ENCODE measurements around the gene MSANTD1.

The MSANTD1 gene

DNA sequence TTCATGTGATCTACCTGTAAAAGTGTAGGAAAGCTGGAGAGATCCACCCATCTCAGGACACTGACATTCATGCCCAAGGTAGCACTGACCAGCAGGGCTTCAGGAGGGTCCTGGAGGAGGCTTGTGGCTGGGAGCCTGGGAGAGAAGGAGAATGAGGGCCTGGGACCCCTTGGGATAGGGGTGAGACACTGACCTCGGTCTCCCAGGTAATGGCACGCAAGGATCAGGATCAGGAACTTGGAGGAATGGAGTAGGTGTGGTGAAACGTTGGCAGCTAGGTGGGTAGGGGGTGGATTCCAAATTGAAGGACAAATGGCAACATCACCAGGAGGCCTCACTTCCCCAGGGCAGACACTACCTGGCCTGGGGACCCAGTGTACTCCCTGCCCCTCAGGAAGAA, 31.5 kb downstream of the MSANTD1 start:
- Histone ChIP-seq H3K4me1 (ENCODE audit: control extremely low read depth in 1 of 4, control insufficient read depth in 4 of 4, insufficient read depth in 4 of 4, low read length in 3 of 4) (peaks cover 0 to 2% (median 0%) of the 10 kb centered on the region in 4 experiments), H3K27ac (ENCODE audit: insufficient read depth in 1 of 2, low read depth in 1 of 2, low read length in 2 of 2, poor library complexity in 1 of 2, severe bottlenecking in 2 of 2) (no peak overlapping the region), H3K36me3 (ENCODE audit: control insufficient read depth in 4 of 4, insufficient read depth in 4 of 4, low read length in 3 of 4) (no peaks in the 10 kb centered on the region), H3K27me3 (replicated peaks in 2 of 5; ENCODE audit: control insufficient read depth in 4 of 5, insufficient read depth in 5 of 5, low read length in 4 of 5) (peaks cover 0 to 3% (median 0%) of the 10 kb centered on the region in 5 experiments), H3K4me3 (ENCODE audit: control insufficient read depth in 1 of 7, extremely low read depth in 1 of 7, insufficient read depth in 4 of 7, low read depth in 2 of 7, low read length in 6 of 7) (no peak overlapping the region), H3K9me3 (ENCODE audit: control extremely low read depth in 1 of 5, control insufficient read depth in 4 of 5, insufficient read depth in 2 of 5, low read depth in 1 of 5, low read length in 4 of 5) (peaks cover 2 to 10% (median 9%) of the 10 kb centered on the region in 5 experiments)
- 100% methylated on average over 2 of the region's 3 CpGs for WGBS (ENCODE audit: insufficient coverage)
- no peak for DNase-seq
- CTCF ChIA-PET = no interaction called here
- POLR2A ChIA-PET = no interaction called here

DNA sequence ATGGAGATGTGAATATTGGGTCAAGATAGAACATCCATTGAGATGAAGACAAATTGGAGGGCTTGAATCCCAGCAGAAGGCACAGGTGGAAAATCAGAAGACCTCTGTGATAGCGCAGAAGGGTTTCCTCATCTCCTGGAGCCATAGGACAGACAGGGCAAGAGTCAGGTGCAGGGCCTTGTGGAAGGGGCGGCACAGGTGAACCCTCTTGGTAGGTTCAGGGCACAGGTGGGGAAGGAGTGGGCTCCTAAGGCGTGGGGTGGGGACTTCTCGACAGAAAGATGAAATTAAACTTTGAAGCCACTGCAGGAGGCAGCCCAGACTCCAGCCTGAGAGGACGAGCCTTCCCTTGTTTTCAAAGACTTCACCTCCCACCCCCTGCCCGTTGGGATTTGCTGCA, 34.5 kb downstream of the MSANTD1 start:
- POLR2A ChIA-PET = no interaction called here
- no peak overlapping the region for H3K27ac ChIP-seq (ENCODE audit: insufficient read depth in 1 of 2, low read depth in 1 of 2, low read length in 2 of 2, poor library complexity in 1 of 2, severe bottlenecking in 2 of 2)
- peaks cover 0 to 10% (median 9%) of the 10 kb centered on the region in 5 experiments for H3K9me3 ChIP-seq (ENCODE audit: control extremely low read depth in 1 of 5, control insufficient read depth in 4 of 5, insufficient read depth in 2 of 5, low read depth in 1 of 5, low read length in 4 of 5)
- H3K27me3 ChIP-seq (replicated peaks in 2 of 5; ENCODE audit: control insufficient read depth in 4 of 5, insufficient read depth in 5 of 5, low read length in 4 of 5) = peaks cover 0 to 3% (median 0%) of the 10 kb centered on the region in 5 experiments
- 98% methylated on average over 6 of the region's 6 CpGs for WGBS (ENCODE audit: insufficient coverage)
- CTCF ChIA-PET = no interaction called here
- no peak overlapping the region for H3K4me3 ChIP-seq (ENCODE audit: control insufficient read depth in 1 of 7, extremely low read depth in 1 of 7, insufficient read depth in 4 of 7, low read depth in 2 of 7, low read length in 6 of 7)
- DNase-seq = no peak
- no peaks in the 10 kb centered on the region for H3K36me3 ChIP-seq (ENCODE audit: control insufficient read depth in 4 of 4, insufficient read depth in 4 of 4, low read length in 3 of 4)
- peaks cover 0 to 25% (median 12%) of the 10 kb centered on the region in 4 experiments for H3K4me1 ChIP-seq (ENCODE audit: control extremely low read depth in 1 of 4, control insufficient read depth in 4 of 4, insufficient read depth in 4 of 4, low read length in 3 of 4)

DNA sequence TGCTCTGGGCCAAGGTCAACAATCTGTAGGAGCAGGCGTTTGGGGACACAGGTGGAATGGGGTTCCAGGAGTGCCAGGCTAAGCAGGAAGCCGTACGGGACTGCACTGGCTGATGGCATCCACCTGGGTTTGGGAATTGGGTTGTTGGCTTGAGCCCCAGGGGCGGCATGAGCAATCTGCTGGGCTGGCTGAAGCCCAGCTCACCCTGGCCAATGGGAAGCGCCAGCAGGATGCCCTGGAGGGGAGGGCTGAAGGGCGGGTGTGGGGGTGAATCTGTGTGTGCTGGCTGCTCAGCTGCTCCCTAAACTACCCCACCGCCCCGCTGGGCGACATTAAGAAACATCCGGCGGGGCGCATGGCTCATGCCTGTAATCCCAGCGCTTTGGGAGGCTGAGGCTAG, 35.0 kb downstream of the MSANTD1 start:
- POLR2A ChIA-PET = no interaction called here
- 100% methylated on average over 9 of the region's 13 CpGs for WGBS (ENCODE audit: insufficient coverage)
- Histone ChIP-seq H3K4me1 (ENCODE audit: control extremely low read depth in 1 of 4, control insufficient read depth in 4 of 4, insufficient read depth in 4 of 4, low read length in 3 of 4) (peaks cover 0 to 29% (median 14%) of the 10 kb centered on the region in 4 experiments), H3K27ac (ENCODE audit: insufficient read depth in 1 of 2, low read depth in 1 of 2, low read length in 2 of 2, poor library complexity in 1 of 2, severe bottlenecking in 2 of 2) (no peak overlapping the region), H3K9me3 (ENCODE audit: control extremely low read depth in 1 of 5, control insufficient read depth in 4 of 5, insufficient read depth in 2 of 5, low read depth in 1 of 5, low read length in 4 of 5) (peaks cover 0 to 10% (median 9%) of the 10 kb centered on the region in 5 experiments), H3K4me3 (ENCODE audit: control insufficient read depth in 1 of 7, extremely low read depth in 1 of 7, insufficient read depth in 4 of 7, low read depth in 2 of 7, low read length in 6 of 7) (no peak overlapping the region), H3K36me3 (ENCODE audit: control insufficient read depth in 4 of 4, insufficient read depth in 4 of 4, low read length in 3 of 4) (no peaks in the 10 kb centered on the region), H3K27me3 (replicated peaks in 2 of 5; ENCODE audit: control insufficient read depth in 4 of 5, insufficient read depth in 5 of 5, low read length in 4 of 5) (peaks cover 0 to 3% (median 0%) of the 10 kb centered on the region in 5 experiments)
- CTCF ChIA-PET = no interaction called here
- no peak for DNase-seq

DNA sequence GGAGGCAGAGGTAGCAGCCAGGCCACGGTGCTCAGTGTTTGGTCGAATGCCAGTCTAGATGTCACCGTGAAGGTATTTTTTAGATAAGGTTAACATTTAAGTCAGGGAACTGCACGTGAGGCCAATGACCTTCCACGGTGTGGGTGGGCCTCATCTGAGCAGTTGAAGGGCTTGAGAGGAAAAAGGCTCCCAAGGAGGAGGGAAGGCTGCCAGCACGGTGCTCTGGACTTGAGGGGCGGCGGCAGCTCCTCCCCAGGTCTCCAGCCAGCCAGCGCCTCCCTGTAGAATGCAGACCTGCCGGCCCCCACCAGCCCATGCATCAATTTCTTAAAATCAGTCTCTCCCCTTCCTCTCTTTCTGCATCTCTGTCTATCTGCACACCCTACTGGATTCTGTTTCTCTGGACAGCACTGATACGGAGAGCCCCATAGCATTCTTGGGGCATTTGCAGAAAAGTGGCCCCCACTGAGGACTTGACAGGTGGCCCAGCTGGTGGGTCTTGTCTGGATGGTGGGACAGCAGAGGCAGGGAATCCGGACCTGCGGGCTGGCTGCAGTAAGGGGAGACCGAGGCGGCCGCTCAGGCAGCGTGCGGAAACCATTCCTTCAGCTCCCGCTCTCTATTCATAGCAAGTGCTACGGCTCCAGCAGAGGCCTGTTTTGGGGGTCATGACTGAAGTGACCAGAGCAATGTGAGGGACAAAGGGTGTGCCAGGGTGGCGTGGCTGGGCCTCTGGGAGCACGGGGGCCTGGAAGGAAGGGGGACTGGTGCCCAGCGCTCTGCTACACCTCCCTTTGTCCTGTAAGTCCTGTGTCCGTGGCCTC, 36.0 kb downstream of the MSANTD1 start:
- H3K27ac ChIP-seq (ENCODE audit: insufficient read depth in 1 of 2, low read depth in 1 of 2, low read length in 2 of 2, poor library complexity in 1 of 2, severe bottlenecking in 2 of 2) = no peak overlapping the region
- peaks cover 0 to 10% (median 9%) of the 10 kb centered on the region in 5 experiments for H3K9me3 ChIP-seq (ENCODE audit: control extremely low read depth in 1 of 5, control insufficient read depth in 4 of 5, insufficient read depth in 2 of 5, low read depth in 1 of 5, low read length in 4 of 5)
- no peaks in the 10 kb centered on the region for H3K36me3 ChIP-seq (ENCODE audit: control insufficient read depth in 4 of 4, insufficient read depth in 4 of 4, low read length in 3 of 4)
- DNase-seq = no peak
- H3K4me3 ChIP-seq (ENCODE audit: control insufficient read depth in 1 of 7, extremely low read depth in 1 of 7, insufficient read depth in 4 of 7, low read depth in 2 of 7, low read length in 6 of 7) = no peak overlapping the region
- CTCF ChIA-PET = no interaction called here
- POLR2A ChIA-PET = interaction anchor here (0.5 kb wide), 1 partner anchor 41 kb away, joined by 3 read pairs; no protein-coding TSS in a partner anchor
- H3K4me1 ChIP-seq (ENCODE audit: control extremely low read depth in 1 of 4, control insufficient read depth in 4 of 4, insufficient read depth in 4 of 4, low read length in 3 of 4) = peaks cover 0 to 29% (median 14%) of the 10 kb centered on the region in 4 experiments
- WGBS (ENCODE audit: insufficient coverage) = 95% methylated on average over 21 of the region's 24 CpGs
- H3K27me3 ChIP-seq (replicated peaks in 2 of 5; ENCODE audit: control insufficient read depth in 4 of 5, insufficient read depth in 5 of 5, low read length in 4 of 5) = peaks cover 0 to 3% (median 0%) of the 10 kb centered on the region in 5 experiments

DNA sequence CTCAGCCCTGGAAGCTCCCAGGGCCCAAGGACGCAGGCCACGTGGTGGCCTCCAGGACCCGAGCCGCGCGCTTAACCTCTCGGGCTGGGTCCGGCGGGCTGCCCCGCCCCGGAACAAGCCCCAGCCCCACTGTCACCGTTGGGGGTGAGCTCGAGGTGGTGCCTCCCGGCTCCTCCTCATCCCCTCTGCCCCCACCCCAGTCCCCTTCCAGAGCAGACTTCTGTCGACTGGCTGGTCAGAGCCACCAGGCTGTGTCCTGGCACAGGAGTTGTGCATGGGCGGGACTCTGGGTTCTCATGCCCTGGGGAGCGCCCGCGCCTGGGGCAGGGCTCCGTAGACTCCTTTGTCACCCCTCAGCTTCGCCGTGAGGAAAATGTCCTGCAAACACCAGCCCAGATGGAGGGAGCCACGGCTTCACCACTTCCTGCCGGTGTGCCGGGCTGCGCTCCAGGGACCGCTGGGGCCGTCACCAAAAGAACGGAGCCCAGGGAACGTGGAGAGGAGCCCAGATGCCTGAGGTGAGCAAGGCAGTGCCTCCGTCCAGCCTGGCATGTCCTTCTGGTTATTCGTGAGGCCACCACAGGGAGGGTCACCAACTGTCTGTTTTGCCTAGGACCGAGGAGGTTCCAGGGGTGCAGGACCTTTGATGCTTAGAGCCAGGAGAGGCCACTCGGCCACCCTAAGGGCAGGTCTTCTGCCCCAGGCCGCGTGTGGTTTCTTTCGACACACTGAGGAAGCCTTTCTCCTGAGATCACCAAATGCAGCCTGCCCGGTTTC, 36.8 kb downstream of the MSANTD1 start:
- POLR2A ChIA-PET = interaction anchor here (0.5 kb wide), 1 partner anchor 42 kb away, joined by 3 read pairs; no protein-coding TSS in a partner anchor
- 31% methylated on average over 29 of the region's 38 CpGs for WGBS (ENCODE audit: insufficient coverage)
- Histone ChIP-seq H3K36me3 (ENCODE audit: control insufficient read depth in 4 of 4, insufficient read depth in 4 of 4, low read length in 3 of 4) (no peaks in the 10 kb centered on the region), H3K9me3 (ENCODE audit: control extremely low read depth in 1 of 5, control insufficient read depth in 4 of 5, insufficient read depth in 2 of 5, low read depth in 1 of 5, low read length in 4 of 5) (peaks cover 0 to 10% (median 9%) of the 10 kb centered on the region in 5 experiments), H3K27ac (ENCODE audit: insufficient read depth in 1 of 2, low read depth in 1 of 2, low read length in 2 of 2, poor library complexity in 1 of 2, severe bottlenecking in 2 of 2) (no peak overlapping the region), H3K27me3 (replicated peaks in 2 of 5; ENCODE audit: control insufficient read depth in 4 of 5, insufficient read depth in 5 of 5, low read length in 4 of 5) (peaks cover 0 to 5% (median 0%) of the 10 kb centered on the region in 5 experiments), H3K4me3 (ENCODE audit: control insufficient read depth in 1 of 7, extremely low read depth in 1 of 7, insufficient read depth in 4 of 7, low read depth in 2 of 7, low read length in 6 of 7) (peak overlapping the region in 3 of 7 experiments; percentile 20 to 61 (median 34)), H3K4me1 (ENCODE audit: control extremely low read depth in 1 of 4, control insufficient read depth in 4 of 4, insufficient read depth in 4 of 4, low read length in 3 of 4) (peaks cover 0 to 29% (median 14%) of the 10 kb centered on the region in 4 experiments)
- CTCF ChIA-PET = no interaction called here
- DNase-seq = peak in 2 of 3 donors; percentile 55 to 78

DNA sequence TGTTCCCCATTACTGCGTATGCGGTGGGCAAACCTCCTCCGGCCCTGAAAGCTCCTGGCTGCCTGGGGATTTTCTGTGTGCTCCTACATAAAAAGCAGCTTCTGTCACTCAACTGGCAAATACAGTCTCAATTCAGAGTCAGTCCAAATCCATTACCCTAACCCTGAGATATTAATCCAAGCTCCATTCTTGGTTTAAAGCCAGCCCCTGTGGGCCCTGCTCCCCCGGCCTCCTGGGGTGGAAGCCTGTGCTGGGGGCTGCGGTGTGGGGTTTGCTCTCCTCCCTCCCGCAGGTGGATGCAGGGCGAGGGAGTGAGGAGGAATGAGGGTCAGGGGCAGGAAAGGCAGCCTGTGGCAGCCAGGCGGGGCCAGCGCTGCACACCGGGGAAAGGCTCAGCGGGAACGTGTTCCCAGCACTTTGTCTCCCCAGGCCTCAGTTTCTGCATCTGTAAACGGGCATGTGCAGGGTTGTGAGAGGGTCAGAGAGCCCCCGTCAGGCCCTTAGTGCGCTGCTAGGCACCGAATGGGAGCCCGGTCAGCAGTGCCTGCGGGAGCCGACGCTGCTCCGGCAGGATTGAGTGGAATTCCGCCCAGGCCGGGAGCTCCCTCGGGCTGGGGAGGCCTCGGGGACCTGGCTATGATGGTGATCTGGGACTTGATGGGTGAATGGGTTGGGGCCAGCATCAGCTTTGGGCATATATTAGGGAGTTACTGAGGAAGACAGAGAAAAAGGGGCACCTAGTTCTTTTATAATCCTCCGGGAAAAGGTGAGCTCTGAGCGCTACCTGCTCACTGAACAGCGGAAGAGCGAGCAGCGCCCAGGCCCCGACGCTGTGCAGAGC, 37.6 kb downstream of the MSANTD1 start:
- H3K27ac ChIP-seq (ENCODE audit: insufficient read depth in 1 of 2, low read depth in 1 of 2, low read length in 2 of 2, poor library complexity in 1 of 2, severe bottlenecking in 2 of 2) = no peak overlapping the region
- H3K27me3 ChIP-seq (replicated peaks in 2 of 5; ENCODE audit: control insufficient read depth in 4 of 5, insufficient read depth in 5 of 5, low read length in 4 of 5) = peaks cover 0 to 8% (median 0%) of the 10 kb centered on the region in 5 experiments
- POLR2A ChIA-PET = no interaction called here
- peak overlapping the region in 3 of 7 experiments; percentile 20 to 61 (median 34) for H3K4me3 ChIP-seq (ENCODE audit: control insufficient read depth in 1 of 7, extremely low read depth in 1 of 7, insufficient read depth in 4 of 7, low read depth in 2 of 7, low read length in 6 of 7)
- DNase-seq = peak in 1 of 3 donors; percentile 73
- WGBS (ENCODE audit: insufficient coverage) = 83% methylated on average over 30 of the region's 32 CpGs
- H3K9me3 ChIP-seq (ENCODE audit: control extremely low read depth in 1 of 5, control insufficient read depth in 4 of 5, insufficient read depth in 2 of 5, low read depth in 1 of 5, low read length in 4 of 5) = peaks cover 0 to 9% (median 7%) of the 10 kb centered on the region in 5 experiments
- CTCF ChIA-PET = no interaction called here
- H3K4me1 ChIP-seq (ENCODE audit: control extremely low read depth in 1 of 4, control insufficient read depth in 4 of 4, insufficient read depth in 4 of 4, low read length in 3 of 4) = peaks cover 0 to 32% (median 17%) of the 10 kb centered on the region in 4 experiments
- H3K36me3 ChIP-seq (ENCODE audit: control insufficient read depth in 4 of 4, insufficient read depth in 4 of 4, low read length in 3 of 4) = no peaks in the 10 kb centered on the region

Data from common myeloid progenitor, CD34-positive (primary cell).